NB4 (cell line): ENCODE data around the gene MRPL53.
"Not testable (repeated sequence)": the region's sequence is repeated elsewhere in the genome, so short reads cannot be mapped to it uniquely, and the experiment has no call there.

ENCODE experiments used
- DNase-seq: peaks from one replicate; pipeline ENCODE4 v3.0.0; 2010; ENCODE audit warnings: low read depth
- H3K4me3 ChIP-seq: one replicate; pipeline ENCODE4 v1.5.1; 2011; ENCODE audit warnings: mild to moderate bottlenecking, low read depth, low read length, moderate library complexity
- CTCF ChIP-seq: IDR thresholded peaks from one replicate; pipeline ENCODE4 v1.5.1; 2012; ENCODE audit warnings: low read depth, low read length
- MAX ChIP-seq: IDR thresholded peaks from 2 replicates; pipeline ENCODE4 v1.6.1; 2011; ENCODE audit warnings: low read depth, low read length
- MYC ChIP-seq: IDR thresholded peaks from 2 replicates; pipeline ENCODE4 v1.6.1; 2011; ENCODE audit warnings: low read depth, low read length
- POLR2A ChIP-seq: IDR thresholded peaks from 2 replicates; pipeline ENCODE4 v1.6.1; 2011; ENCODE audit warnings: mild to moderate bottlenecking; ENCODE audit not compliant: insufficient read length; ENCODE audit errors: extremely low read depth

Gene MRPL53

GRCh38 chr2:74454654-74455511 is 17.6 kb downstream of the MRPL53 start, which contains the start of gene INO80B:
Gene INO80B, plus strand, starts transcription at chr2:74455087. Its CDS starts 30 bp downstream, at chr2:74455117.
- DNase-seq: peak; percentile 99
- H3K4me3 ChIP-seq: peak within 1 kb of the TSS; percentile 87
- TF ChIP-seq MYC (peak; percentile 93), MAX (peak; percentile 87), CTCF (no peak), POLR2A (peak; percentile 58)

- TF ChIP-seq MAX: no peak
- TF ChIP-seq CTCF: no peak
- no peak for TF ChIP-seq MYC
- no peak for TF ChIP-seq POLR2A
- no peak overlapping the region for H3K4me3 ChIP-seq
- DNase-seq: no peak
Observed at GRCh38 chr2:74450570-74451190, 21.8 kb downstream of the MRPL53 start.

- TF ChIP-seq MYC (no peak), MAX (no peak), CTCF (no peak), POLR2A (no peak)
- no peak for DNase-seq
- H3K4me3 ChIP-seq: no peak overlapping the region
Observed at GRCh38 chr2:74448771-74449170, 23.7 kb downstream of the MRPL53 start.

GRCh38 chr2:74447230-74447999 is 25.1 kb downstream of the MRPL53 start:
- no peak for TF ChIP-seq CTCF
- TF ChIP-seq MYC: no peak
- no peak for TF ChIP-seq MAX
- no peak for TF ChIP-seq POLR2A
- no peak overlapping the region for H3K4me3 ChIP-seq
- DNase-seq: no peak

GRCh38 chr2:74444498-74445318 is 27.8 kb downstream of the MRPL53 start:
- no peak for TF ChIP-seq MYC
- no peak for DNase-seq
- H3K4me3 ChIP-seq: no peak overlapping the region

GRCh38 chr2:74442483-74443297 is 29.8 kb downstream of the MRPL53 start:
- not testable (repeated sequence) for DNase-seq, H3K4me3 ChIP-seq
